K562 (cell line): ENCODE measurements around the gene EFNA2. TPM values are rescaled to one million over a fixed set of nuclear protein-coding genes. Genes with fewer than 3 reads are reported as not detected.

ENCODE experiments used
- ATF1 ChIP-seq, 2 experiments: fragments of 450-650 bp in 1 of 2; IDR thresholded peaks; 2 replicates each; pipeline ENCODE4 v1.6.1; 2016; ENCODE audit warnings: missing compliant biosample characterization in 1 of 2, missing genetic modification characterization in 1 of 2
- FOXP1 ChIP-seq: sonication (generic); formaldehyde crosslinking; IDR thresholded peaks from 2 replicates; pipeline ENCODE4 v1.8.0; 2022; ENCODE audit warnings: mild to moderate bottlenecking, missing genetic modification reagents
- HINFP ChIP-seq: fragments of 450-650 bp; conservative IDR thresholded peaks from 2 replicates; pipeline ENCODE4 v1.6.1; 2016; ENCODE audit warnings: missing genetic modification characterization, low read depth, mild to moderate bottlenecking, control low read depth, missing compliant biosample characterization
- MBD2 ChIP-seq: sonication (generic); IDR thresholded peaks from 2 replicates; pipeline ENCODE4 v1.6.1; 2016; ENCODE audit warnings: low read depth, borderline replicate concordance
- MGA ChIP-seq: fragments of 450-650 bp; IDR thresholded peaks from 2 replicates; pipeline ENCODE4 v1.6.1; 2016; ENCODE audit warnings: mild to moderate bottlenecking, moderate library complexity
- NFRKB ChIP-seq: fragments of 450-650 bp; IDR thresholded peaks from 2 replicates; pipeline ENCODE4 v1.6.1; 2016; ENCODE audit warnings: low read depth
- PREB ChIP-seq: sonication (generic); formaldehyde crosslinking; IDR thresholded peaks from 2 replicates; pipeline ENCODE4 v1.8.1; 2023; ENCODE audit warnings: mild to moderate bottlenecking, missing genetic modification reagents
- RBM39 ChIP-seq: fragments of 200-400 bp; formaldehyde crosslinking; optimal IDR thresholded peaks from 2 replicates; pipeline ENCODE3; 2018; ENCODE audit warnings: low read depth, low read length
- SP1 ChIP-seq: sonication (generic); formaldehyde crosslinking; IDR thresholded peaks from 2 replicates; pipeline ENCODE4 v1.8.1; 2022; ENCODE audit warnings: mild to moderate bottlenecking, missing genetic modification reagents
- TARDBP ChIP-seq: fragments of 450-650 bp; IDR thresholded peaks from 2 replicates; pipeline ENCODE4 v1.6.1; 2016
- TGIF2 ChIP-seq: sonication (generic); formaldehyde crosslinking; IDR thresholded peaks from 2 replicates; pipeline ENCODE4 v1.8.1; 2022; ENCODE audit warnings: mild to moderate bottlenecking, missing genetic modification reagents, moderate library complexity
- polyA plus RNA-seq, 8 experiments: library from polyadenylated mRNA; depleted of rRNA in 4 of 8; stranded (reverse) in 5 of 8; unstranded in 3 of 8; fragments of >200 nt; fragmentation: Nextera tagmentation in 2 of 8; fragmentation: Illumina TruSeq in 1 of 8; extraction: Ambion mirVana in 2 of 8; extraction: Trizol in 1 of 8; gene quantifications; 2 replicates each; pipeline versions ENCODE4 v1.2.1 to v1.2.3, GENCODE V29; 2011 to 2014; ENCODE audit warnings: inconsistent platforms in 1 of 8, missing spikeins in 1 of 8
- total RNA-seq, 7 experiments: library from RNA; depleted of rRNA in 6 of 7; stranded (reverse); fragments of >200 nt in 6 of 7; fragmentation: Illumina TruSeq in 2 of 7; extraction: Trizol in 2 of 7; gene quantifications; 2 replicates each; pipeline versions ENCODE4 v1.2.1 to v1.2.3, GENCODE V29; 2011 to 2021; ENCODE audit warnings: low replicate concordance in 1 of 7

The EFNA2 gene
- total and polyA plus RNA-seq, 9 of the 15 experiments (the other 6 are each of a cell fraction or from before 2014, with no cell fraction given) = 0.11 to 0.44 (median 0.15) TPM; not detected in 6

GRCh38 chr19:1249298-1249989, 36.2 kb upstream of the EFNA2 start (continued):
- TF ChIP-seq PREB (CRISPR knock-in tag) (0 out of 2 replicates have a peak, but pooled peaks have one; percentile 59), MBD2 (0 out of 2 replicates have a peak, but pooled peaks have one; percentile 28), FOXP1 (CRISPR knock-in tag) (peak; percentile 81; the same call in 1 of the 2 replicates), SP1 (CRISPR knock-in tag) (peak; percentile 46; the same call in 1 of the 2 replicates), HINFP (tag) (no peak), RBM39 (no peak), MGA (peak; percentile 84), ATF1 (CRISPR knock-in tag; IDR thresholded peaks at IDR 0.05) (no peak), ATF1 (tag; IDR thresholded peaks at IDR 0.05) (peak; percentile 30; the same call in 1 of the 2 replicates), NFRKB (no peak), TARDBP (no peak), TGIF2 (CRISPR knock-in tag) (0 out of 2 replicates have a peak, but pooled peaks have one; percentile 67)
